Hepatic stellate cell (primary cell): ENCODE data around the gene FRY.

Source experiments
- DNase-seq: peaks from one replicate; pipeline ENCODE4 v3.0.0; 2011; ENCODE audit warnings: low spot score

FRY gene

GRCh38 chr13:32175943-32176342, 144.4 kb downstream of the FRY start:
- no peak for DNase-seq

- no peak for DNase-seq
These were observed 145.1 kb downstream of the FRY start for GRCh38 chr13:32176696-32177095.

- DNase-seq = no peak
These were observed 147.2 kb downstream of the FRY start for GRCh38 chr13:32178763-32179162.

- no peak for DNase-seq
These were observed 148.1 kb downstream of the FRY start for GRCh38 chr13:32179708-32180107.

- no peak for DNase-seq
These were observed 156.1 kb downstream of the FRY start for GRCh38 chr13:32187651-32188050.

GRCh38 chr13:32191452-32191998, 160.0 kb downstream of the FRY start:
- DNase-seq = no peak

- no peak for DNase-seq
These were observed 164.1 kb downstream of the FRY start for GRCh38 chr13:32195713-32196112.

- DNase-seq = no peak
These were observed 167.6 kb downstream of the FRY start for GRCh38 chr13:32199168-32199567.

- DNase-seq = no peak
These were observed 169.2 kb downstream of the FRY start for GRCh38 chr13:32200741-32201140.

- DNase-seq = no peak
These were observed 170.2 kb downstream of the FRY start for GRCh38 chr13:32201809-32202208.

- DNase-seq = no peak
These were observed 170.7 kb downstream of the FRY start for GRCh38 chr13:32202268-32202667.

GRCh38 chr13:32203221-32203620, 171.6 kb downstream of the FRY start:
- DNase-seq = no peak

GRCh38 chr13:32203736-32204135, 172.2 kb downstream of the FRY start:
- no peak for DNase-seq

GRCh38 chr13:32205431-32206096, 174.0 kb downstream of the FRY start:
- no peak for DNase-seq

- DNase-seq = no peak
These were observed 174.6 kb downstream of the FRY start for GRCh38 chr13:32206097-32206740.

GRCh38 chr13:32208860-32209259, 177.3 kb downstream of the FRY start:
- no peak for DNase-seq

- no peak for DNase-seq
These were observed 178.1 kb downstream of the FRY start for GRCh38 chr13:32209652-32210051.

GRCh38 chr13:32210101-32210500, 178.5 kb downstream of the FRY start:
- no peak for DNase-seq

- peak; percentile 73 for DNase-seq
These were observed 180.2 kb downstream of the FRY start for GRCh38 chr13:32211813-32212212.

GRCh38 chr13:32212421-32212820, 180.8 kb downstream of the FRY start:
- DNase-seq = peak; percentile 73

GRCh38 chr13:32213626-32214025, 182.1 kb downstream of the FRY start:
- DNase-seq = no peak

GRCh38 chr13:32214071-32214470, 182.5 kb downstream of the FRY start:
- DNase-seq = no peak

GRCh38 chr13:32216281-32216680, 184.7 kb downstream of the FRY start:
- no peak for DNase-seq
